Cardiac septum (tissue), 1 donor: ENCODE measurements around the gene ADGRD1. TPM values are rescaled to one million over a fixed set of nuclear protein-coding genes. Genes with fewer than 3 reads are reported as not detected.
A peak's percentile ranks its signal among the peaks of the same experiment; 100 is the strongest.

Experiments
- DNase-seq: peaks from one replicate; pipeline ENCODE4 v3.0.0-alpha.2; 2020; ENCODE audit warnings: low spot score
- intact Hi-C: fragments of 100-400 bp; cut with DNase I; formaldehyde crosslinking; loops from one replicate; pipeline ENCODE4 v1.14.0; 2022
- total RNA-seq: library from RNA; stranded (reverse); fragmentation: NEBNext Ultra II Directional; extraction: Animal tissue kit (Norgen Biotek cat#: 25700); gene quantifications from one replicate; pipeline ENCODE4 v1.2.1, GENCODE V29; 2021
- donor health status: DM: no; HTN: no; CAD: no.

Gene ADGRD1
- total RNA-seq, 1 donor from 2014 or later, result 54.6 TPM

GRCh38 chr12:131103669-131104462 lies 150.2 kb downstream of the ADGRD1 start:
- intact Hi-C loops, result loop anchor here (10.0 kb wide), 1 partner anchor 721 kb away; the partner anchor contains the start of gene MMP17
- peak; percentile 67 for DNase-seq

- intact Hi-C loops, result loop anchor here (10.0 kb wide), 1 partner anchor 720 kb away; the partner anchor contains the start of gene MMP17
- peak; percentile 89 for DNase-seq
Observed at GRCh38 chr12:131104463-131105350, 151.0 kb downstream of the ADGRD1 start.

GRCh38 chr12:131105351-131105735 lies 151.6 kb downstream of the ADGRD1 start:
- DNase-seq, result peak; percentile 20
- intact Hi-C loops, result loop anchor here (10.0 kb wide), 1 partner anchor 719 kb away; the partner anchor contains the start of gene MMP17

GRCh38 chr12:131105736-131106348 lies 152.1 kb downstream of the ADGRD1 start:
- intact Hi-C loops, result loop anchor here (10.0 kb wide), 1 partner anchor 719 kb away; the partner anchor contains the start of gene MMP17
- DNase-seq, result peak; percentile 38

- no peak for DNase-seq
- intact Hi-C loops, result loop anchor here (10.0 kb wide), 1 partner anchor 718 kb away; the partner anchor contains the start of gene MMP17
Observed at GRCh38 chr12:131106349-131106941, 152.7 kb downstream of the ADGRD1 start.

GRCh38 chr12:131108177-131108955 lies 154.7 kb downstream of the ADGRD1 start:
- intact Hi-C loops, result loop anchor here (10.0 kb wide), 1 partner anchor 716 kb away; the partner anchor contains the start of gene MMP17
- DNase-seq, result no peak

- no peak for DNase-seq
- intact Hi-C loops, result no loop called here
Observed at GRCh38 chr12:131111446-131111845, 157.7 kb downstream of the ADGRD1 start.

- intact Hi-C loops, result no loop called here
- DNase-seq, result no peak
Observed at GRCh38 chr12:131112021-131112420, 158.3 kb downstream of the ADGRD1 start.

GRCh38 chr12:131112700-131113290 lies 159.1 kb downstream of the ADGRD1 start:
- intact Hi-C loops, result no loop called here
- no peak for DNase-seq

GRCh38 chr12:131113568-131114270 lies 160.0 kb downstream of the ADGRD1 start:
- intact Hi-C loops, result no loop called here
- no peak for DNase-seq

GRCh38 chr12:131114271-131114670 lies 160.6 kb downstream of the ADGRD1 start:
- no peak for DNase-seq
- intact Hi-C loops, result no loop called here

GRCh38 chr12:131114942-131115584 lies 161.4 kb downstream of the ADGRD1 start:
- no peak for DNase-seq
- intact Hi-C loops, result no loop called here

GRCh38 chr12:131115766-131116467 lies 162.2 kb downstream of the ADGRD1 start:
- intact Hi-C loops, result no loop called here
- no peak for DNase-seq

- intact Hi-C loops, result no loop called here
- DNase-seq, result no peak
Observed at GRCh38 chr12:131116468-131117117, 162.9 kb downstream of the ADGRD1 start.

- no peak for DNase-seq
- intact Hi-C loops, result no loop called here
Observed at GRCh38 chr12:131117438-131118245, 163.9 kb downstream of the ADGRD1 start.
